Omental fat pad (tissue), 4 donors: ENCODE data around the gene TRAPPC2L. TPM values are rescaled to one million over a fixed set of nuclear protein-coding genes. Genes with fewer than 3 reads are reported as not detected.

ENCODE experiments used
- ATAC-seq: fragments of 150-250 bp; one replicate; pipeline ENCODE4 v1.9.1; 2016; ENCODE audit warnings: mild to moderate bottlenecking, moderate library complexity; ENCODE audit not compliant: low FRiP score
- DNase-seq: peaks from one replicate; pipeline ENCODE4 v3.0.0-alpha.2; 2019; ENCODE audit warnings: low spot score
- CTCF ChIP-seq, 3 donors: fragments of 450-650 bp; IDR thresholded peaks; one replicate each; pipeline ENCODE4 v1.5.1; 2016 to 2017; ENCODE audit warnings: antibody characterized with exemption in 3 of 3, mild to moderate bottlenecking in 3 of 3, moderate library complexity in 2 of 3
- total RNA-seq, 4 donors: library from RNA; depleted of rRNA; stranded (reverse); fragments of >200 nt; gene quantifications; one replicate each; pipeline ENCODE4 v1.1.0, GENCODE V29; 2016

The TRAPPC2L gene
- total RNA-seq, 4 donors from 2014 or later = 25.3 to 49.4 (median 39.7) TPM

GRCh38 chr16:88881675-88882357 is 24.9 kb downstream of the TRAPPC2L start:
- DNase-seq (no peak), ATAC-seq (no peak)
- TF ChIP-seq CTCF (IDR thresholded peaks at IDR 0.05) = no peak

- DNase-seq (no peak), ATAC-seq (no peak)
- TF ChIP-seq CTCF (IDR thresholded peaks at IDR 0.05) = no peak
Observed at GRCh38 chr16:88882358-88883030, 25.6 kb downstream of the TRAPPC2L start.

- DNase-seq (no peak), ATAC-seq (no peak)
- no peak for TF ChIP-seq CTCF (IDR thresholded peaks at IDR 0.05)
Observed at GRCh38 chr16:88883117-88883895, 26.4 kb downstream of the TRAPPC2L start.

- TF ChIP-seq CTCF (IDR thresholded peaks at IDR 0.05) = no peak
- DNase-seq = no peak
- no peak for ATAC-seq
Observed at GRCh38 chr16:88883946-88884345, 27.0 kb downstream of the TRAPPC2L start.

GRCh38 chr16:88884569-88885271 is 27.8 kb downstream of the TRAPPC2L start:
- no peak for TF ChIP-seq CTCF (IDR thresholded peaks at IDR 0.05)
- ATAC-seq (no peak), DNase-seq (no peak)

- ATAC-seq (peak; percentile 10), DNase-seq (no peak)
- no peak for TF ChIP-seq CTCF (IDR thresholded peaks at IDR 0.05)
Observed at GRCh38 chr16:88885693-88886280, 28.9 kb downstream of the TRAPPC2L start.
